HG03045 (cell line): ENCODE measurements around the gene UBE2U.
"Not testable (repeated sequence)": the region's sequence is repeated elsewhere in the genome, so short reads cannot be mapped to it uniquely, and the experiment has no call there.

Experiments used
- ATAC-seq: cut with Tn5 transposase; IDR thresholded peaks from one replicate; pipeline ENCODE4 v1.9.1; 2021; ENCODE audit warnings: mild to moderate bottlenecking, moderate library complexity; ENCODE audit not compliant: unreplicated experiment

Gene UBE2U

DNA sequence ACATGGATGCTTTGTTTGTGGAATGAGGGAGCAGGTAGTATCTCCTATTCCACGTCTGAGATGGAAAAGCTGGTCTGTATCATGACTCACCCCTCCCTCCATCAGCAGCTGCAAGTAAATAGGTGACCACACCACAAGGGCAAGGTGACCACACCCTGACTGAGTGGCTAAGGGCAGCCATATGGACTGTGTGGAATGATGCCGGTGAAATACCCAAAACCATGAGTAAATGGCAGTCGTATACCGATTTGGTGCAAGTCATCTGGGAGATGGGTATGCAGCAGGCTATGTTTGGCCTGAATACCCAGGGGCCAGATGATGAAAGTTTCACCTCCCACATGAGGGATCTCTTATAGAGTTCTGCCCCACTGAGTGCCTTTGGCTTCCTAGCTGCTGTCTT, 15.8 kb upstream of the UBE2U start:
- no peak for ATAC-seq

DNA sequence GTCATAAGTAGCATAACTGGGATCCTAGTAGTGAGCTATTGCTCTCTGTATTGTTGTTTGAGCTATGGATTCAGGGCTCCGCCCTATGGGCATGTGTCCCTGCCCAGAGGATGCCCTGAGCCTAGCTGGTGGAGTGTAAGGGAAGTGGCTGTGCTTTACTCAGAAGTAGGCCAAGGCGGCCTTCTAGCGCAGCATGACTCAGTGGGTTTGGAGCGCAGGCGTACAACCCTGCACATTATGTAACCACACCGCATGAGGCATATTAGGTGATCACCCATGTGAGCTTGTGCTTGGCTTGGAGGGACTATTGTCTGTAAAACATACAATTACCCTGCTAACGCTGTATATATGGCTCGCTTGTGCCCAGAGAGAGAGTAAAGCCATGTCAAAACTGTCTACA, 11.1 kb upstream of the UBE2U start:
- no peak for ATAC-seq

DNA sequence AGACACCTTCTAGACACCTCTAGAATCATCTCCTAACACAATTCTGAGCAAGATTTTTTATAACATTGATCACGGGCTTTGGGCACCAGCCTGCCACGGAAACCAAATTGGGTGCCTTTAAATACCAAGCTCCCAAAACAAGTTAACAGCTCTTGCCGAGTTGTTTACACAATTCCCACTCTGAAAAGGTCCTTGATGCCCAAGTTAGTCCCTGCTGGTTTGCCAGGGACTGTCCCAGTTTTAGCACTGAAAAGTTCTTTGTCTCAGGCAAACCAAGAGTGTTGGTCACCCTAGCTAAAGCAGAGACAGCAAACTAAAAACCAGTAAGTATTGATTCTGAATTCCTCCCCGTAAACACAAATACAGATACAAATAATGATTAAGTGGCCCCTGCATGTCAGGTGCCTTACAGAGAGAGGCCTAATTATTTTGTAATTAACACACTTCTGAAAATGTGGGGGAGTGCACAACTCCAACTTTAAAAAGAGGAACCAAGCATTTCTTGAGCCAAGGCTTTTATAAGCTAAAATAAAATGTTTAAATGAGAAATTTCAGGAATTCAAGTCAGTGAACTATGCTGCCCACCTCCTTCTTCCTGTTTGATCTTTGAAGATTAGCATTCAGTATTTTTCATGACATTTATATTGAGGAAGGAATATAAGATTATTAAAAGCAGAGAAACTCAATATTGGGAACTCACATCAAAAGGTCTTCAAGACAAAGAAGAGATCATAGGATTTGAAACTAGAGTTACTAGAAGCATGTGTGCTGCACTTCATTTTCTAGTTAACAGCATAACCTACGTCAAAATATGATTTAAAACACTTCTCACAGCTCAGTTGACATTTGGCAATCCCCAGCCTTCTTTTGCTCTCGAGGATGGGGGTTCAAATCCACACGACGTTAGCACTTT, 9.0 kb upstream of the UBE2U start:
- no peak for ATAC-seq

DNA sequence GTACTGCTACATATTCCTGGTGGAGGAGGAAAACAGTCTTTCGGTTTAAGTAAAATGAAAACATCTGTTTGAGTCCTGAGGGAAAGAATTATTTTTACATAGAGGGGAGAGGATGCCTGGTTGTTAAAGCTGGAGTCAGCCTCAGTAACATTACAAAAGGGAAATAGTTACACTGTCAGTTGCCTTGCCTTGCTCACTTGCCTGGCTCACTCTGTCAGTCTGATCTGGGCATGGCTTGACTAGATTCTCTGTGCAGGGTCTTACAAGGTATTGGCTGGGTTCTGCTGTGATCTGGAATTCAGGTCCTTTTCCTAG, 8.4 kb upstream of the UBE2U start:
- no peak for ATAC-seq

DNA sequence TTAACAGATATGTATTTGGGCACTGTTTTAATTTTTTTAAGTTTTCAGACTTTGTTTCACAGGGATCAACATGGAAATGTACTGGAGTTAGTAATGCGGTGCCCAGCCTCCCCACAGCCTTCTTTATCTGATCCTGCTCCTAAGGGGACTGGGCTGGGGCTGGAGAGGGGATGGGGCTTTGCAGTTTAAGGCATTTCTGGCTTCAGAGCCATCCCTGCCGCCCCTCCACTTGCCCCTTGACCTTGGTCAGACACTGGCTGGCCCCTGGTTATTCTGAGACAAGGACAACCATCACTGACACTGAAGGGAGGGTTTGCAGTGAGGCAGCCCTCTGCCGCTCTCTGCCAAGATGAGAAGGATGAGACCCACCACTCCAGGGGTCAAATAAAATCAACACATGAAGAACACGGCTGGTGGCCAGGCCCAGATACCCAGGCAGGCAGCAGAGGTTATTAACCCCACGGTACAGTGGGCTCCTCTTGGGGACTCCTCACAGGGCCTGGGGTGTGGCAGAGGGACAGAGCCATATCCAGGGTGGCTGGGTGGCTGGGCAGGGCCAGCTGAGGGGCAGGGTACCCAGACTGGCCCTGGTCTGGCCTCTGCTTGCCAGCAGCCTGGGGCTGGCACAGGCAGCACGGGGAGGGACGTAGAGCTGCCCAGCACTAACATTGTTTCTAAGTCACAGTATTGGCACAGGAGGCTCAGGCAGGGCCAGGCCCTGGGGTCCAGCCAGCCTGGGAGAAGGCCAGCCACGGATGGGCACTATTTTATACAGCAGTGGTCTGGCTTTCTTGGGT, 7.2 kb upstream of the UBE2U start:
- no peak for ATAC-seq

- ATAC-seq, result no peak
Measured at GRCh38 chr1:64197076-64197475, 6.3 kb upstream of the UBE2U start.

DNA sequence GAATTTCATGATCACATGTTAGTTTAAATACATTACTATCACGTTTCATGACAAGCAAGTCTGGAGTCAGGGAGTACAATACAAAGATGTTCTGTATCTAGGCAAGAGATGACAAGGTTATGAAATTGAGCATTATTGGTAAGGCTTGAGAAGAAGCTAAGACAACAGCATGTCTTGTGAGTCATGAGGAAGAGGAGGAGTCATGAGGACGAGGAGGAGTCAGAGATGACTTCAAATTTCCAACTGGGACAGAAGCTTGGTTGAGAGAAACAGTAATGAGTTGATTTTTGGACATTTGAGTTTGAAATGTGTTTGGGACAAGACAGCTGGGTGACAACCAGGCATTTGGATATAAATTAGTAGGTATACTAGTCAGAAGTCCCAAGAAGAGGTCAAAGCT, 4.3 kb upstream of the UBE2U start:
- ATAC-seq, result no peak

GRCh38 chr1:64200064-64200463, 3.4 kb upstream of the UBE2U start:
- ATAC-seq, result no peak

GRCh38 chr1:64209221-64209620, 5.8 kb downstream of the UBE2U start:
- ATAC-seq, result no peak

DNA sequence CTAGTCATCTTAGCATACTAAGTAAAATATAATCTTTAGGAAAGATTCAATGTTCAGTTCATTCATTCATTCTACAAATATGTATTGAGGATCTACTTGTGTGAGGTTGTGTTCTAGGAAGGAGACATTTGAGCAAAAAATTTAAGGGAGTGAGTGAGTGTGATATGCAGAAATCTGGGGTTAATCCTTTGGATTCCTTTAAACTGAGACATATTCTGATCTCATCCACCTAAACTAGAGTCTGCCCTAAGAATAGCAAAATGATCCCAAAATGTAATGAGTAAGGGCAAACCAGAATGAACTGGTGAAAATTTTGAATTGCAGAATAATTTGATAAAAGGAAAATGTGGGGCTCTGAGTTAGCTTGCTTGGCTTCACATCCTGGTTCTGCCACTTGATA, 8.6 kb downstream of the UBE2U start:
- no peak for ATAC-seq

DNA sequence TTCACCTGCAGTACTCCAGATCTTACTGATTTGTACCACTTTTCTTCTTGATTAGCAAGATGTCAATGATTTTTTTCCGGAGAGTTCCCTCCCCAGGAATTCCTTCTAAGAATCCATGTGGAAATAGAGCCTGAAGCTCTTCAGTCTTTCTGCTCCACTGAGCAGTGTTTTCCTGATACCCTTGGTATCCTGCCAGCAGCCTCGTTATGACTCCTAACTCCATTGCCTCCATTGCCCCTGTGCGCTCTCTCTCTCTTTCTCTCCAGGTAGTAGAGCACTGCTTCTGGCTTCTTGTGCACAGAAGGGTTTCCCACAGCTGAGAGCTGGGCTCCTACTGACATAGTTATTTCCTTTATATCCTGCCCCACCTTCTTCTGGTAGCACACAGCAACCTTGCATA, 12.2 kb downstream of the UBE2U start:
- ATAC-seq, result no peak

- ATAC-seq, result no peak
Measured at GRCh38 chr1:64220241-64220640, 16.8 kb downstream of the UBE2U start.

DNA sequence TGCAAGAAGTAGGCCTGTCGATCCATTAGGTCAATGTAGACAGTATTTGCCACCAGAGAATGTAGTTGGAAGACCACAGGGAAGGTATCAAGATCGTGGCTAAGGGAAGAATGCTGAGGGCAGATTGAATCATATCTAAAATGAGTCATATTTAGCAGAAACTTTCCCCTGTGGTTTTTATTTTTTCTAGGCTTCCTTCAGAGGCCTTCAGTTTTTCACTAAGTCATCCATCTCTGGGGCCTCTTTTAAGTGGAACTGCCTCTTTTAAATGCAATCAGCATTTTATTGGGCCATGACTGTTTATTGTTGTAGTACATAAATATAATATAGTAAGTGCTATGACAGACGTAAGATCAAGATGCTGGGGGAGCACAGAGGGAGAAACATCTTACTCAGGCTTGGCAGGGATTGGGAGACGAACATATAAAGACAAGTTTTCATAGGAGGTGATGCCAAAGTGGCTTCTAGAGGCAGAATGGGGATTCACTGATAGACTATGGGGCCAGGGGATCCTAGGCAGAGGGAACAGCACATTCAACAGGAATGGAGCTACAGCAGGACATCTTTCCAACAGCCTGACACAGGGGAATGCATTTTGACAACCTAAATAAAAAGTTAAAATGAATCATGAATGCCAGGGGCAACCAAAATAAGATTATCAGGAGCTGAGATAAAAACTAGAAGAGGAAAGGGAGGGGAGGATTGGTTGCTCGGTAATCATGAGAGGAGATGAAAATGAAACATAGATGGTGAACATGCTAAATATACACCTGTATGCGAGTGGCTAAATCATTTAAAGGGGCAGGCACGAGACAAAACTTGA, 20.1 kb downstream of the UBE2U start:
- ATAC-seq, result no peak

- ATAC-seq, result not testable (repeated sequence)
Measured at GRCh38 chr1:64224236-64224635, 20.8 kb downstream of the UBE2U start.

- no peak for ATAC-seq
Measured at GRCh38 chr1:64228167-64228957, 24.9 kb downstream of the UBE2U start.

- no peak for ATAC-seq
Measured at GRCh38 chr1:64229307-64229706, 25.9 kb downstream of the UBE2U start.

- no peak for ATAC-seq
Measured at GRCh38 chr1:64231153-64231552, 27.7 kb downstream of the UBE2U start.

DNA sequence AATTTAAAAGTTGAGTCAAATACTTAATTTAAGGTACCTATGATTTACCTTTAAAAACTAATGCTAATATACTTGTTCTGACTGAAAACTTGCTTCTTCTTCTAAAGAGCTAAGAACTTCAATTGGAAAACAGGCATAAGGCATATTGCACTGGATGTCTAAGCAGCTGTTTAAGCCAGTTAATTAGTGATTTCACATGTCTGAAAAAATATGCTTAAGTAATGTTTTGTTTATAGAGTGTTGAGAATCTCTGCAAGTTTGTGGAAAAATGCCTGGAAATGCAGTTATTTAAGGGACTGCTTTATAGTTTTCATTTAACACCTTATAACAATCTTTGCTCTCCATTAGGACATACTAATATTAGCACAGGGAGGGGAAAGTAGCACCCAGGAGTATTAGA, 28.2 kb downstream of the UBE2U start:
- no peak for ATAC-seq

GRCh38 chr1:64234714-64235113, 31.3 kb downstream of the UBE2U start:
- ATAC-seq, result no peak

DNA sequence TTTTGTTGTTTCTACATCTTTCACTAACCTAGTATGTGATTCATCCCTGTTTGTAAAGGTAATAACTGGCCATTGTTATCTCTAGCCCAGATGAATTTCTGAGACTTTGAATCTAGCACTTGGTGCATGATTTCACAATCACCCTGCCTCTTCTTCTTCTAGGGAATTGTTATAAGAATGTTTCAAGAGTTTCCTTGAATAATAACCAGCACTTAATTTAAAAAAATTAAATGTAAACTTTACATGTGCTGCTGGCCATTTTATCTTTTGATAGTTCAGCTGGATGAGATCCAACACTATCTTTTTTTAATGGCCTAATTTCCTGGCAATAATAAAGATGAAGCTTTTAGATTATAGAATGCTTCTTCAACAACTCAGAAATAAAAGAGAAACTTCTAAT, 31.8 kb downstream of the UBE2U start:
- ATAC-seq, result no peak

GRCh38 chr1:64235910-64236309, 32.5 kb downstream of the UBE2U start:
- no peak for ATAC-seq
